HAP-1 (cell line): ENCODE data around the gene ERGIC1.

ENCODE experiments used
- DNase-seq, 2 experiments: peaks; one replicate each; pipeline ENCODE4 v3.0.0-alpha.2; 2016 to 2020; ENCODE audit warnings: low spot score in 2 of 2
- H3K27me3 ChIP-seq: fragments of 250-450 bp; sonication (Bioruptor Pico); 2 replicates; pipeline ENCODE4 v1.5.1; 2020; ENCODE audit warnings: low read depth, mild to moderate bottlenecking, moderate library complexity
- H3K36me3 ChIP-seq: fragments of 250-450 bp; sonication (Bioruptor Pico); replicated peaks from 2 replicates; pipeline ENCODE4 v1.5.1; 2020; ENCODE audit warnings: mild to moderate bottlenecking
- H3K4me1 ChIP-seq: fragments of 250-450 bp; sonication (Bioruptor Pico); 2 replicates; pipeline ENCODE4 v1.5.1; 2020; ENCODE audit warnings: mild to moderate bottlenecking
- H3K4me3 ChIP-seq: fragments of 250-450 bp; sonication (Bioruptor Pico); 2 replicates; pipeline ENCODE4 v1.5.1; 2020; ENCODE audit warnings: mild to moderate bottlenecking, moderate library complexity
- H3K9me3 ChIP-seq: fragments of 250-450 bp; sonication (Bioruptor Pico); 2 replicates; pipeline ENCODE4 v1.5.1; 2020; ENCODE audit warnings: mild to moderate bottlenecking, moderate library complexity
- in situ Hi-C: fragments of 300-500 bp; cut with MboI; formaldehyde crosslinking; loops from 3 replicates; pipeline ENCODE4 v1.14.3; 2020; ENCODE audit warnings: low sequenced_read_pairs, inconsistent platforms, mixed read lengths

ERGIC1 gene

GRCh38 chr5:172871982-172872381 is 37.9 kb downstream of the ERGIC1 start:
- H3K9me3 ChIP-seq: no peaks in the 10 kb centered on the region
- no peak overlapping the region for H3K4me3 ChIP-seq
- no peaks in the 10 kb centered on the region for H3K36me3 ChIP-seq
- H3K27me3 ChIP-seq: no peaks in the 10 kb centered on the region
- H3K4me1 ChIP-seq: no peaks in the 10 kb centered on the region
- in situ Hi-C loops: no loop called here
- no peak for DNase-seq

GRCh38 chr5:172872997-172873491 is 39.0 kb downstream of the ERGIC1 start:
- DNase-seq: no peak
- Histone ChIP-seq H3K9me3 (no peaks in the 10 kb centered on the region), H3K36me3 (no peaks in the 10 kb centered on the region), H3K4me1 (no peaks in the 10 kb centered on the region), H3K27me3 (no peaks in the 10 kb centered on the region), H3K4me3 (no peak overlapping the region)
- in situ Hi-C loops: no loop called here

GRCh38 chr5:172873513-172873912 is 39.5 kb downstream of the ERGIC1 start:
- no peak for DNase-seq
- H3K4me3 ChIP-seq: no peak overlapping the region
- in situ Hi-C loops: no loop called here

GRCh38 chr5:172874647-172875504 is 40.8 kb downstream of the ERGIC1 start:
- in situ Hi-C loops: no loop called here
- H3K4me1 ChIP-seq: no peaks in the 10 kb centered on the region
- H3K36me3 ChIP-seq: no peaks in the 10 kb centered on the region
- H3K27me3 ChIP-seq: no peaks in the 10 kb centered on the region
- no peaks in the 10 kb centered on the region for H3K9me3 ChIP-seq
- DNase-seq: no peak
- no peak overlapping the region for H3K4me3 ChIP-seq

More at GRCh38 chr5:172873513-172873912, 39.5 kb downstream of the ERGIC1 start:
- Histone ChIP-seq H3K4me1 (no peaks in the 10 kb centered on the region), H3K27me3 (no peaks in the 10 kb centered on the region), H3K36me3 (no peaks in the 10 kb centered on the region), H3K9me3 (no peaks in the 10 kb centered on the region)

GRCh38 chr5:172875505-172876279 is 41.6 kb downstream of the ERGIC1 start:
- in situ Hi-C loops: no loop called here
- Histone ChIP-seq H3K9me3 (no peaks in the 10 kb centered on the region), H3K4me3 (no peak overlapping the region), H3K36me3 (no peaks in the 10 kb centered on the region), H3K27me3 (no peaks in the 10 kb centered on the region), H3K4me1 (no peaks in the 10 kb centered on the region)
- DNase-seq: no peak

GRCh38 chr5:172876578-172876977 is 42.5 kb downstream of the ERGIC1 start:
- Histone ChIP-seq H3K27me3 (no peaks in the 10 kb centered on the region), H3K9me3 (no peaks in the 10 kb centered on the region), H3K4me1 (no peaks in the 10 kb centered on the region), H3K36me3 (no peaks in the 10 kb centered on the region), H3K4me3 (no peak overlapping the region)
- DNase-seq: no peak
- in situ Hi-C loops: no loop called here

- no peaks in the 10 kb centered on the region for H3K9me3 ChIP-seq
- in situ Hi-C loops: no loop called here
- H3K36me3 ChIP-seq: no peaks in the 10 kb centered on the region
- no peaks in the 10 kb centered on the region for H3K4me1 ChIP-seq
- H3K4me3 ChIP-seq: no peak overlapping the region
- no peak for DNase-seq
- H3K27me3 ChIP-seq: no peaks in the 10 kb centered on the region
Measured at GRCh38 chr5:172877466-172878260, 43.6 kb downstream of the ERGIC1 start.

- DNase-seq: no peak
- in situ Hi-C loops: no loop called here
- Histone ChIP-seq H3K27me3 (no peaks in the 10 kb centered on the region), H3K36me3 (no peaks in the 10 kb centered on the region), H3K9me3 (no peaks in the 10 kb centered on the region), H3K4me3 (no peak overlapping the region), H3K4me1 (no peaks in the 10 kb centered on the region)
Measured at GRCh38 chr5:172878585-172878932, 44.5 kb downstream of the ERGIC1 start.

GRCh38 chr5:172878933-172879752 is 45.1 kb downstream of the ERGIC1 start:
- Histone ChIP-seq H3K4me1 (no peaks in the 10 kb centered on the region), H3K9me3 (no peaks in the 10 kb centered on the region), H3K27me3 (no peaks in the 10 kb centered on the region), H3K4me3 (no peak overlapping the region), H3K36me3 (no peaks in the 10 kb centered on the region)
- no peak for DNase-seq
- in situ Hi-C loops: no loop called here

- in situ Hi-C loops: no loop called here
- Histone ChIP-seq H3K9me3 (no peaks in the 10 kb centered on the region), H3K4me1 (no peaks in the 10 kb centered on the region), H3K36me3 (no peaks in the 10 kb centered on the region), H3K27me3 (no peaks in the 10 kb centered on the region), H3K4me3 (no peak overlapping the region)
- no peak for DNase-seq
Measured at GRCh38 chr5:172881691-172882370, 47.8 kb downstream of the ERGIC1 start.

- Histone ChIP-seq H3K9me3 (no peaks in the 10 kb centered on the region), H3K4me3 (no peak overlapping the region), H3K27me3 (no peaks in the 10 kb centered on the region), H3K36me3 (no peaks in the 10 kb centered on the region), H3K4me1 (no peaks in the 10 kb centered on the region)
- in situ Hi-C loops: no loop called here
- DNase-seq: no peak
Measured at GRCh38 chr5:172883066-172883465, 49.0 kb downstream of the ERGIC1 start.

GRCh38 chr5:172885597-172886340 is 51.7 kb downstream of the ERGIC1 start:
- H3K9me3 ChIP-seq: no peaks in the 10 kb centered on the region
- no peak overlapping the region for H3K4me3 ChIP-seq
- H3K36me3 ChIP-seq: peaks cover 12% of the 10 kb centered on the region; the same call in 1 of the 2 replicates
- DNase-seq: no peak
- H3K27me3 ChIP-seq: no peaks in the 10 kb centered on the region
- in situ Hi-C loops: no loop called here
- H3K4me1 ChIP-seq: no peaks in the 10 kb centered on the region
